Neural cell (in vitro differentiated cells): ENCODE measurements around the gene TEK.

ENCODE experiments used
- CTCF ChIP-seq: fragments of 450-650 bp; IDR thresholded peaks from 2 replicates; pipeline ENCODE4 v1.5.1; 2014; ENCODE audit warnings: antibody characterized with exemption, mild to moderate bottlenecking, moderate library complexity; ENCODE audit not compliant: poor library complexity, severe bottlenecking
- EP300 ChIP-seq: fragments of 450-650 bp; conservative IDR thresholded peaks from 2 replicates; pipeline ENCODE4 v1.6.1; 2014; ENCODE audit warnings: antibody characterized with exemption, mild to moderate bottlenecking, moderate library complexity; ENCODE audit not compliant: poor library complexity, severe bottlenecking
- EZH2 ChIP-seq: fragments of 200-600, 300-800 bp; shearing (Covaris generic), sonication (generic); IDR thresholded peaks from 2 replicates; pipeline ENCODE4 v1.6.1; 2014; ENCODE audit warnings: antibody characterized with exemption, low read length, borderline replicate concordance, mild to moderate bottlenecking; ENCODE audit not compliant: insufficient read depth, poor library complexity, severe bottlenecking
- MXI1 ChIP-seq: fragments of 450-650 bp; conservative IDR thresholded peaks from 2 replicates; pipeline ENCODE4 v1.6.1; 2014; ENCODE audit warnings: antibody characterized with exemption, mild to moderate bottlenecking; ENCODE audit not compliant: poor library complexity, severe bottlenecking
- POLR2AphosphoS5 ChIP-seq: IDR thresholded peaks from 2 replicates; pipeline ENCODE4 v1.6.1; 2012
- REST ChIP-seq: IDR thresholded peaks from 2 replicates; pipeline ENCODE4 v1.6.1; 2012; ENCODE audit warnings: borderline replicate concordance
- SMC3 ChIP-seq: fragments of 450-650 bp; conservative IDR thresholded peaks from 2 replicates; pipeline ENCODE4 v1.6.1; 2014; ENCODE audit warnings: antibody characterized with exemption, mild to moderate bottlenecking, moderate library complexity; ENCODE audit not compliant: poor library complexity
- TAF1 ChIP-seq: IDR thresholded peaks from 2 replicates; pipeline ENCODE4 v1.6.1; 2012; ENCODE audit warnings: low read depth

GRCh38 chr9:27090231-27090630, 18.8 kb upstream of the TEK start:
- TF ChIP-seq CTCF: no peak
- TF ChIP-seq EP300: no peak
- no peak for TF ChIP-seq EZH2
- TF ChIP-seq POLR2AphosphoS5: no peak
- TF ChIP-seq REST: no peak
- no peak for TF ChIP-seq TAF1
- no peak for TF ChIP-seq SMC3
- no peak for TF ChIP-seq MXI1
